NB4 (cell line): Measurements from ENCODE around the gene MS4A7.

Source experiments
- DNase-seq: peaks from one replicate; pipeline ENCODE4 v3.0.0; 2010; ENCODE audit warnings: low read depth
- H3K4me3 ChIP-seq: one replicate; pipeline ENCODE4 v1.5.1; 2011; ENCODE audit warnings: mild to moderate bottlenecking, low read depth, low read length, moderate library complexity
- MYC ChIP-seq: IDR thresholded peaks from 2 replicates; pipeline ENCODE4 v1.6.1; 2011; ENCODE audit warnings: low read depth, low read length
- POLR2A ChIP-seq: IDR thresholded peaks from 2 replicates; pipeline ENCODE4 v1.6.1; 2011; ENCODE audit warnings: mild to moderate bottlenecking; ENCODE audit not compliant: insufficient read length; ENCODE audit errors: extremely low read depth
- TF ChIP-seq, protein P1 (sequence below): IDR thresholded peaks from one replicate; pipeline ENCODE4 v1.5.1; 2012; ENCODE audit warnings: low read depth, low read length
- TF ChIP-seq, protein P2 (sequence below): IDR thresholded peaks from 2 replicates; pipeline ENCODE4 v1.6.1; 2011; ENCODE audit warnings: low read depth, low read length

MS4A7 gene

DNA sequence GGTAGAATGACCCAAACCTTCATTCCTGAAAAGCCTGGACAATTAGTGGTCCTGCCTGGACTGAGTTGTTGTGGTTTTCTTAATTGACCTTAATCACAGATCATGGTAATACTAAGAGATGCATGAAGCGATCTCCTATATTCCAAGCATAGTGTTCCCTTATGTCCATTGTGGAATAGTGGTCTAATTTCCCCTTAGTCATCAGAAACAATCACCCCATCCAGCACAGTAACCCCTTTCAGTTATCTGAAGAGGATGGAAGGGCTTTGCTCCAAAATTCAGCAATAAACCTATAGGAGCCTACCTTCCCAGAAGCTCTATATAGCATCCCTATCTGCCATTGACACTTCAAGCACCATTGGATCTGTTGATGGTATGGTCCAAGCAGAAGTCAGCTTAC, 44.3 kb downstream of the MS4A7 start:
- no peak overlapping the region for H3K4me3 ChIP-seq
- DNase-seq = no peak
- TF ChIP-seq MYC (no peak), POLR2A (no peak)
- TF ChIP-seq, protein P1, sequence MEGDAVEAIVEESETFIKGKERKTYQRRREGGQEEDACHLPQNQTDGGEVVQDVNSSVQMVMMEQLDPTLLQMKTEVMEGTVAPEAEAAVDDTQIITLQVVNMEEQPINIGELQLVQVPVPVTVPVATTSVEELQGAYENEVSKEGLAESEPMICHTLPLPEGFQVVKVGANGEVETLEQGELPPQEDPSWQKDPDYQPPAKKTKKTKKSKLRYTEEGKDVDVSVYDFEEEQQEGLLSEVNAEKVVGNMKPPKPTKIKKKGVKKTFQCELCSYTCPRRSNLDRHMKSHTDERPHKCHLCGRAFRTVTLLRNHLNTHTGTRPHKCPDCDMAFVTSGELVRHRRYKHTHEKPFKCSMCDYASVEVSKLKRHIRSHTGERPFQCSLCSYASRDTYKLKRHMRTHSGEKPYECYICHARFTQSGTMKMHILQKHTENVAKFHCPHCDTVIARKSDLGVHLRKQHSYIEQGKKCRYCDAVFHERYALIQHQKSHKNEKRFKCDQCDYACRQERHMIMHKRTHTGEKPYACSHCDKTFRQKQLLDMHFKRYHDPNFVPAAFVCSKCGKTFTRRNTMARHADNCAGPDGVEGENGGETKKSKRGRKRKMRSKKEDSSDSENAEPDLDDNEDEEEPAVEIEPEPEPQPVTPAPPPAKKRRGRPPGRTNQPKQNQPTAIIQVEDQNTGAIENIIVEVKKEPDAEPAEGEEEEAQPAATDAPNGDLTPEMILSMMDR = no peak
- TF ChIP-seq, protein P2, sequence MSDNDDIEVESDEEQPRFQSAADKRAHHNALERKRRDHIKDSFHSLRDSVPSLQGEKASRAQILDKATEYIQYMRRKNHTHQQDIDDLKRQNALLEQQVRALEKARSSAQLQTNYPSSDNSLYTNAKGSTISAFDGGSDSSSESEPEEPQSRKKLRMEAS = no peak

DNA sequence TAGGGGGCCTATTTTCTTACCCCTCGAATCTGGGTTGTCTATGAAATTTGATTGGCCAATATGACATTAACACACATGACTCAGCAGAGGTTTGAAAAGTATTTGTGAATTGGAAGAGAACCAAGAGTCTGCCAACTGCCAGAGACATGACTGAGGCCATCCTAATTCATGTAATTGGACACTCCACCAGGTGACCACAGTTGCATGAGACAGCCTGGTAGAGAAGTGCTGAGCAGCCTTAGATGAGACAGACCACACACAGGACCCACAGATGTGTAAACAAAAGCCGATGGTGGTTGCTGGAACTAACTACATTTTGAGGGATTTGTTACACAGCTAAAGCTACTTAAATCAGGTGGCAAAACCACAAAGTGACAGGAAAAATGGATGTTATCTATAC, 50.2 kb downstream of the MS4A7 start:
- peak; percentile 7 for DNase-seq
- TF ChIP-seq, protein P2 = no peak
- TF ChIP-seq MYC = no peak

DNA sequence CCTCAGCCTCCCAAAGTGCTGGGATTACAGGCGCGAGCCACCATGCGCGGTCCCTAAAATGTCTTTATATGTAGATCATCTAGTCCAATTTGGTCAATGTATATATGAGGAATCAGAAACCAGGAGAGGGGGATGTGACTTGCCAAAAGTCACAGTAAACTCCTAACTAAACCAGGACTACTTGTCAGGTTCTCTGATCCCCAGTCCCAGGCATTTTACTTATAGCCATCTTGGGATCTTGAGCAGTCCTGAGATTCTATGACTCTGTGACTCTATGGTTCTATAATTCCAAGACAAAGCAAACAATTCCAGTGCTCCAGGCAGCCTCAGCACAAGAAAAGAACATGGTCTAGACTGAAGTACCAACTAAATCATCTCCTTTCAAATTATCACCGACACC, 50.9 kb downstream of the MS4A7 start, which contains the start of gene MS4A5:
TSS of gene MS4A5 (plus strand) at position 301 of the 400 bp plus-strand sequence. CDS start 103 bp downstream, outside the sequence.
- DNase-seq = no peak
- no peak within 1 kb of the TSS for H3K4me3 ChIP-seq
- TF ChIP-seq, protein P1 = no peak
- TF ChIP-seq POLR2A (no peak), MYC (no peak)
- TF ChIP-seq, protein P2 = no peak

More for the DNA sequence above, 50.2 kb downstream of the MS4A7 start:
- H3K4me3 ChIP-seq = no peak overlapping the region

DNA sequence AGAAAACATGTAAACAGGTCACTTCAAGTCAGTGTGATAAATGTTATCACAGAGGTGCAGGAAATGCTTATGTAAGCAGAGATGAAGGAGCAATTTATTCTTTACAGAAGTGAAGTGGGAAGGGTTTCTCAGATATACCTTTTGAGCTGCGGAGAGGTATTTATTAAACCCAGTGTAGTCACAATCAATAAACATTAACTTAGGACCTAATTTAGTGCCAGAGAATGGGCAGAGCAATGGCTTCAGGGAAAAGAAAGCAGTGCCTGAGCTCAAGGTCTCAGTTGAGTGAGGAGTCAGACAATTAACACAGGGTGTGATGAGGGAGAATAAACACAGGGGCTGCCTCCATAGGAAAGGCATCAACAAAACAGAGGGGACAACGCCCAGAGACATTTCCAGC, 52.9 kb downstream of the MS4A7 start:
- TF ChIP-seq MYC = no peak
- TF ChIP-seq POLR2A = no peak
- TF ChIP-seq, protein P1 = no peak
- TF ChIP-seq, protein P2 = no peak
- H3K4me3 ChIP-seq = no peak overlapping the region
- no peak for DNase-seq

DNA sequence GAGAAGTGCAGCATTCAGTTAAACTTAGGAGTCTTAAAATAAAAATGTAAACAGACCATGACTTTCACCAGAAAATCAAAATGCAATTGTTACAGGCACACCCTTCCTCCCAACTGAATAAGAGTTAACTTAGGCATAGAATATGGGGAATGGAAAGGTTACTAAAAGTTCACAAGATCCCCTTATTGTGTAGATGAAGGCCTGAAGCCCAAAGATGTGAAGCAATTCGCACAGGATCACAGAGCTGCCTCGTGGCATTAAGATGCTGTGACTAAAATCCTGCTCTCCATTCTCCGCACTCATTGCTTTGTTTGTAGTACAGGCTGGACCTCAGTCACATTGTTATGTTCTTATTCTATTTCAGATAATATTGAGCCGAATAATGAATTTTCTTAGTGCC, 55.1 kb downstream of the MS4A7 start:
- no peak overlapping the region for H3K4me3 ChIP-seq
- no peak for TF ChIP-seq POLR2A
- no peak for DNase-seq
